ENCODE data around the gene SNX32. TPM values are rescaled to one million over a fixed set of nuclear protein-coding genes. Genes with fewer than 3 reads are reported as not detected.
A peak's percentile ranks its signal among the peaks of the same experiment; 100 is the strongest.

Gene SNX32
- total RNA-seq, 1 experiment from 2014 or later: not detected

DNA sequence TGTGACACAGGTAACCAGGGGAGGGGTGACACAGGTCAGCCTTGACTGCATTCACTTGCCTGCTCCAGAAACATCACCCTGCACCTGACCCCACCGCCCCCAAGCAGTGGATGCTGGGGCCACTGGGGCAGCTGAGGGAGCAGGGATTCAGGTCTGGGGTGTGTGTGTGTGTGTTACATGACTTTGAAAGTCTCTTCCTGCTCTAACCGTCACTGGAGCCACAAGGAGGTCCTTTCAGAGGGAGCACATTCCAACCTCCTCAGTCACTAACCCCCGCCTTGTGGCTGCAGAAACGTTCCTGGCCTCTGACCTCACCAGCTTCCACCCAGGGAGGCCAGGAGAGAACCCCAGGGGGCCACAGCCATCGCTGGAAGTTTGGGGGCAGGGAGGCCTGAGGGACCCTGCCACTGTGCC is 69.3 kb downstream of the SNX32 start:
- peak overlapping the region; percentile 99 for H3K27ac ChIP-seq (ENCODE audit: low read length)
- in situ Hi-C loops (cut with HindIII; ENCODE audit: low pct_unique_long_range_greater_than_20kb, low sequenced_read_pairs) (no loop called here), intact Hi-C loops (cut with micrococcal nuclease; ENCODE audit: unreplicated experiment) (no loop called here)
- DNase-seq (ENCODE audit: low read depth, low spot score): peak; percentile 95
- ChIA-PET CTCF (interaction anchor here (1.0 kb wide), 1 partner anchor 9 kb away, joined by 3 read pairs; no protein-coding TSS in a partner anchor), POLR2A (interaction anchor here (0.7 to 3.4 kb wide), 2 partner anchors 9 to 14 kb away, joined by 3 to 35 read pairs; no protein-coding TSS in a partner anchor)
- no peaks in the 10 kb centered on the region; the same call in 1 of the 2 replicates for H3K36me3 ChIP-seq (ENCODE audit: control insufficient read depth, insufficient read depth, low read length)
- BruUV-seq (replicated peaks): no TSS peak
- TF ChIP-seq POLR2AphosphoS5 (IDR thresholded peaks at IDR 0.05; ENCODE audit: low read depth, low read length): peak; percentile 92
- TF ChIP-seq, protein P1, sequence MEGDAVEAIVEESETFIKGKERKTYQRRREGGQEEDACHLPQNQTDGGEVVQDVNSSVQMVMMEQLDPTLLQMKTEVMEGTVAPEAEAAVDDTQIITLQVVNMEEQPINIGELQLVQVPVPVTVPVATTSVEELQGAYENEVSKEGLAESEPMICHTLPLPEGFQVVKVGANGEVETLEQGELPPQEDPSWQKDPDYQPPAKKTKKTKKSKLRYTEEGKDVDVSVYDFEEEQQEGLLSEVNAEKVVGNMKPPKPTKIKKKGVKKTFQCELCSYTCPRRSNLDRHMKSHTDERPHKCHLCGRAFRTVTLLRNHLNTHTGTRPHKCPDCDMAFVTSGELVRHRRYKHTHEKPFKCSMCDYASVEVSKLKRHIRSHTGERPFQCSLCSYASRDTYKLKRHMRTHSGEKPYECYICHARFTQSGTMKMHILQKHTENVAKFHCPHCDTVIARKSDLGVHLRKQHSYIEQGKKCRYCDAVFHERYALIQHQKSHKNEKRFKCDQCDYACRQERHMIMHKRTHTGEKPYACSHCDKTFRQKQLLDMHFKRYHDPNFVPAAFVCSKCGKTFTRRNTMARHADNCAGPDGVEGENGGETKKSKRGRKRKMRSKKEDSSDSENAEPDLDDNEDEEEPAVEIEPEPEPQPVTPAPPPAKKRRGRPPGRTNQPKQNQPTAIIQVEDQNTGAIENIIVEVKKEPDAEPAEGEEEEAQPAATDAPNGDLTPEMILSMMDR (IDR thresholded peaks at IDR 0.05): no peak
- peak; percentile 83; the same call in 1 of the 2 replicates for TF ChIP-seq SIN3A (IDR thresholded peaks at IDR 0.05; ENCODE audit: borderline replicate concordance, insufficient read depth, low read depth, low read length)
- ATAC-seq: peak; percentile 69
- peaks cover 59% of the 10 kb centered on the region for H3K4me1 ChIP-seq (ENCODE audit: control insufficient read depth, insufficient read depth, low read length)
- peak overlapping the region in 1 of 2 experiments; percentile 15; a peak in 2 of 4 replicates for H3K4me3 ChIP-seq (ENCODE audit: low read depth in 2 of 2, low read length in 2 of 2)
- no peaks in the 10 kb centered on the region for H3K27me3 ChIP-seq (ENCODE audit: control insufficient read depth, insufficient read depth, low read length)
- H3K9me3 ChIP-seq (ENCODE audit: control insufficient read depth, insufficient read depth, low read depth, low read length): no peaks in the 10 kb centered on the region

Other genes with a start within 250 kb of the SNX32 start
- gene KCNK7, start 238.2 kb upstream of the SNX32 start, total RNA-seq (2021; ENCODE audit: unreplicated experiment): 0.69 TPM
- gene MAP3K11, start 219.7 kb upstream of the SNX32 start, total RNA-seq (2021; ENCODE audit: unreplicated experiment): 124 TPM
- gene PCNX3, start 218.2 kb upstream of the SNX32 start, total RNA-seq (2021; ENCODE audit: unreplicated experiment): 74.5 TPM
- 86.9 TPM for gene SIPA1, start 195.9 kb upstream of the SNX32 start, total RNA-seq (2021; ENCODE audit: unreplicated experiment)
- 141 TPM for gene RELA, start 171.0 kb upstream of the SNX32 start, total RNA-seq (2021; ENCODE audit: unreplicated experiment)
- gene KAT5, start 121.7 kb upstream of the SNX32 start, total RNA-seq (2021; ENCODE audit: unreplicated experiment): 84.2 TPM
- gene RNASEH2C, start 113.2 kb upstream of the SNX32 start, total RNA-seq (2021; ENCODE audit: unreplicated experiment): 107 TPM
- gene AP5B1, start 53.0 kb upstream of the SNX32 start, total RNA-seq (2021; ENCODE audit: unreplicated experiment): 35.0 TPM
- gene OVOL1, start 46.9 kb upstream of the SNX32 start, total RNA-seq (2021; ENCODE audit: unreplicated experiment): 0.23 TPM
- 1,911 TPM for gene CFL1, start 24.2 kb downstream of the SNX32 start, total RNA-seq (2021; ENCODE audit: unreplicated experiment)
- gene MUS81, start 26.5 kb downstream of the SNX32 start, total RNA-seq (2021; ENCODE audit: unreplicated experiment): 140 TPM
- 23.7 TPM for gene EFEMP2, start 38.8 kb downstream of the SNX32 start, total RNA-seq (2021; ENCODE audit: unreplicated experiment)
- gene CTSW, start 45.9 kb downstream of the SNX32 start, total RNA-seq (2021; ENCODE audit: unreplicated experiment): not detected
- gene FIBP, start 54.5 kb downstream of the SNX32 start, total RNA-seq (2021; ENCODE audit: unreplicated experiment): 105 TPM
- 85.4 TPM for gene CCDC85B, start 56.7 kb downstream of the SNX32 start, total RNA-seq (2021; ENCODE audit: unreplicated experiment)
- gene FOSL1, start 66.4 kb downstream of the SNX32 start, total RNA-seq (2021; ENCODE audit: unreplicated experiment): 186 TPM
- gene C11orf68, start 85.1 kb downstream of the SNX32 start, total RNA-seq (2021; ENCODE audit: unreplicated experiment): 84.7 TPM
- 581 TPM for gene DRAP1, start 85.5 kb downstream of the SNX32 start, total RNA-seq (2021; ENCODE audit: unreplicated experiment)
- not detected for gene TSGA10IP, start 111.5 kb downstream of the SNX32 start, total RNA-seq (2021; ENCODE audit: unreplicated experiment)
- 76.4 TPM for gene SART1, start 127.8 kb downstream of the SNX32 start, total RNA-seq (2021; ENCODE audit: unreplicated experiment)
- gene EIF1AD, start 168.2 kb downstream of the SNX32 start, total RNA-seq (2021; ENCODE audit: unreplicated experiment): 64.6 TPM
- gene BANF1, start 168.5 kb downstream of the SNX32 start, total RNA-seq (2021; ENCODE audit: unreplicated experiment): 494 TPM
- 0.23 TPM for gene CST6, start 178.0 kb downstream of the SNX32 start, total RNA-seq (2021; ENCODE audit: unreplicated experiment)
- 0.15 TPM for gene CATSPER1, start 192.5 kb downstream of the SNX32 start, total RNA-seq (2021; ENCODE audit: unreplicated experiment)
- not detected for gene GAL3ST3, start 215.2 kb downstream of the SNX32 start, total RNA-seq (2021; ENCODE audit: unreplicated experiment)
- 271 TPM for gene SF3B2, start 218.4 kb downstream of the SNX32 start, total RNA-seq (2021; ENCODE audit: unreplicated experiment)
- gene PACS1, start 236.3 kb downstream of the SNX32 start, total RNA-seq (2021; ENCODE audit: unreplicated experiment): 91.8 TPM

All from Panc1 (cell line).